ENCODE measurements around the gene DPPA4. TPM values are rescaled to one million over a fixed set of nuclear protein-coding genes. Genes with fewer than 3 reads are reported as not detected.

The DPPA4 gene
- total RNA-seq, 1 donor, result not detected

DNA sequence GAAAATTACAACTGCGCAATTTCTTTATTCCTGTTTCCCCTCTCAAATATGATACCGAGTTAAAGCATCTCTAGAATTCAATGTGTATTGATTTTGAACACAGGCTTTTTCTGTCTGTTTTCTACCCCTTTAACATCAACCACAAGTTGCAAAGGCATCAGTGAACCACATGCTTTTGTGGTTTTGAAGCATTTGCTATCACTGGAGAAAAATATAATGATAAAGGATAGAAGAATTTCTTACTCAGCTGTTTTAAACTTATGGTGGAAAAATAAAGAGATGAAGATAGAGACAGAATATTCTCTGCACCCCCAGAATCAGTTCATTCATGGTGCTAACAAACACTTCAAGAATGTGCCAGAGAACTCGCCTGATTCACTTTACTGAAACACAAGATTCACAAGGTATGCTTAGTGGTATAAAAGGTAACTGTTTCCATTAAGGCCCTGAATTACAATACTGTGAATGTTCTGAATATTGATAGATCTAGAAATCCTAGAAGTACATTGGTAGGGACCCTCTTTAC is 9.5 kb upstream of the DPPA4 start:
- Histone ChIP-seq H3K4me3 (ENCODE audit: insufficient read depth, low read length) (no peak overlapping the region), H4K20me1 (ENCODE audit: insufficient read depth, low read length) (no peaks in the 10 kb centered on the region), H3K4me2 (ENCODE audit: insufficient read depth, low read length) (no peak overlapping the region), H3K27ac (ENCODE audit: low read depth, low read length) (no peak overlapping the region), H3K36me3 (ENCODE audit: insufficient read depth, low read length) (no peaks in the 10 kb centered on the region), H3K4me1 (ENCODE audit: insufficient read depth, low read length) (no peaks in the 10 kb centered on the region), H3K79me2 (ENCODE audit: insufficient read depth, low read length) (no peaks in the 10 kb centered on the region), H3K9me3 (ENCODE audit: low read depth, low read length) (no peaks in the 10 kb centered on the region), H2AFZ (ENCODE audit: low read length) (no peak overlapping the region), H3K27me3 (ENCODE audit: insufficient read depth, low read length) (no peaks in the 10 kb centered on the region)
- TF ChIP-seq, protein P1, sequence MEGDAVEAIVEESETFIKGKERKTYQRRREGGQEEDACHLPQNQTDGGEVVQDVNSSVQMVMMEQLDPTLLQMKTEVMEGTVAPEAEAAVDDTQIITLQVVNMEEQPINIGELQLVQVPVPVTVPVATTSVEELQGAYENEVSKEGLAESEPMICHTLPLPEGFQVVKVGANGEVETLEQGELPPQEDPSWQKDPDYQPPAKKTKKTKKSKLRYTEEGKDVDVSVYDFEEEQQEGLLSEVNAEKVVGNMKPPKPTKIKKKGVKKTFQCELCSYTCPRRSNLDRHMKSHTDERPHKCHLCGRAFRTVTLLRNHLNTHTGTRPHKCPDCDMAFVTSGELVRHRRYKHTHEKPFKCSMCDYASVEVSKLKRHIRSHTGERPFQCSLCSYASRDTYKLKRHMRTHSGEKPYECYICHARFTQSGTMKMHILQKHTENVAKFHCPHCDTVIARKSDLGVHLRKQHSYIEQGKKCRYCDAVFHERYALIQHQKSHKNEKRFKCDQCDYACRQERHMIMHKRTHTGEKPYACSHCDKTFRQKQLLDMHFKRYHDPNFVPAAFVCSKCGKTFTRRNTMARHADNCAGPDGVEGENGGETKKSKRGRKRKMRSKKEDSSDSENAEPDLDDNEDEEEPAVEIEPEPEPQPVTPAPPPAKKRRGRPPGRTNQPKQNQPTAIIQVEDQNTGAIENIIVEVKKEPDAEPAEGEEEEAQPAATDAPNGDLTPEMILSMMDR (IDR thresholded peaks at IDR 0.05; ENCODE audit: extremely low read depth, low read depth, low read length), result no peak
- no peak for DNase-seq (ENCODE audit: insufficient read length, low spot score, missing footprints)

DNA sequence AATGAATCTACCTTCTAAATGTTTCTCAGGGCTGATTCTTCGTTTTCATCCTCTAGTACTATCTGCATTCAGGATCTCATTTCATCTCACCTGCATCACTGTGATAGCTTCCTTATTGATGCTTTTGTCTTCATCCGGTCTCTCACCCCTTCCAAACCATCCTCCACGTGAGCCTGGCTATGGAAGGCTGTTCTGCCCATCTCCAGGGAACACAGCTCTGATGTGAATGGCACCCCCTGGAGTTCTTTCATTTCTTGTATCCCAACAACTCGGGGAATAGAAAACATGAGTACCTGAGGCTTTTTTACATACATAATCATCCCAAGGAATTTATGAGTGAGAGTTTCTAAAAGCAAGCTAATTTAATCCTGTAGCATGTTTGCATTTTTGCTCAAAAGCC is 8.8 kb upstream of the DPPA4 start:
- Histone ChIP-seq H3K9me3 (ENCODE audit: low read depth, low read length) (no peaks in the 10 kb centered on the region), H3K36me3 (ENCODE audit: insufficient read depth, low read length) (no peaks in the 10 kb centered on the region), H3K79me2 (ENCODE audit: insufficient read depth, low read length) (no peaks in the 10 kb centered on the region), H2AFZ (ENCODE audit: low read length) (no peak overlapping the region), H3K4me2 (ENCODE audit: insufficient read depth, low read length) (no peak overlapping the region), H3K4me1 (ENCODE audit: insufficient read depth, low read length) (no peaks in the 10 kb centered on the region), H4K20me1 (ENCODE audit: insufficient read depth, low read length) (no peaks in the 10 kb centered on the region), H3K27me3 (ENCODE audit: insufficient read depth, low read length) (no peaks in the 10 kb centered on the region), H3K27ac (ENCODE audit: low read depth, low read length) (no peak overlapping the region), H3K4me3 (ENCODE audit: insufficient read depth, low read length) (no peak overlapping the region)
- DNase-seq (ENCODE audit: insufficient read length, low spot score, missing footprints), result no peak
- TF ChIP-seq, protein P1 (IDR thresholded peaks at IDR 0.05; ENCODE audit: extremely low read depth, low read depth, low read length), result no peak

DNA sequence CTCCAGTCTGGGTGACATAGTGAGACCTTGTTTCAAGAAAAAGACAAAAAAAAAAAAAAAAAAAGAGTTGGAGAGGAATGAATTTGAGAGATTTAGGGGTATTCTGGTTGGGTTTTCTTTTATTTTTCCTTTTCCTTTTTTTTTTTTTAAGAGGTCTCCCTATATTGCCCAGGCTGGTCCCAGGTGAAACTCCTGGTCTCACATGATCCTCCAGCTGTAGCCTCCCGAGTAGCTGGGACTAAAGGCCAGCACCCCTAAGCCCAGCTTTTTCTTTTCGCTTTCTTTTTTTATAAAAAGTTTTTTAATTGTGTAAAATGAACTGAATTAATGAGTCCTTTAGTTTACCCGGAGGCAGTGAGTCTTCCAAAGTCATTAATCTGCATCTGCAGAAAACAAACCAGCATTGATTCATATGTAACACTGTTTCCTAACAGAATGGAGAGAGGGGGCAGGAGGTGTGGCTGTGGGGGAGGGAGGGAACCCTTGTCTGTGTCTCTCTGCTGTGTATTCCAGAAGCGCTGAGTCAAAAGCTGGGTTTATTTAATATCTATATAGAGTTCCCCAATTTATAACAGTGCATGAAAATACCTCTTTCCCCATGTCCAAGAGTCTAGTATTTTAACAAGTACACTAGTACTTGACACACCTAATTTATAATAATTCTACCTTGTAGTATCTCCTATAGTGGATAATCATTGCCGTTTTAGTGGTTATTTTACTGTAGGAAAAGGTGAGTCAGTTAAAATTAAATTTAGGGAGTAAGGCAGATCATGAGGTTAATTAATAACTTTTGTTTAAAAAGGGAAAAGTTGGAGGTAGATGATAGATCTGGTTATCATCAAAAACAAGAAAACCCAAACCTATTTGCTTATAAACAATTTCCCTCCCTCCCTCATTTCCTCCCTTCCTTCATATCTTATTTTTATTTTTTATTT is 2.6 kb upstream of the DPPA4 start:
- no peak overlapping the region for H3K27ac ChIP-seq (ENCODE audit: low read depth, low read length)
- H3K36me3 ChIP-seq (ENCODE audit: insufficient read depth, low read length), result no peaks in the 10 kb centered on the region
- DNase-seq (ENCODE audit: insufficient read length, low spot score, missing footprints), result no peak
- TF ChIP-seq, protein P1 (IDR thresholded peaks at IDR 0.05; ENCODE audit: extremely low read depth, low read depth, low read length), result no peak
- no peaks in the 10 kb centered on the region for H3K79me2 ChIP-seq (ENCODE audit: insufficient read depth, low read length)
- no peak overlapping the region for H3K4me3 ChIP-seq (ENCODE audit: insufficient read depth, low read length)
- H4K20me1 ChIP-seq (ENCODE audit: insufficient read depth, low read length), result no peaks in the 10 kb centered on the region
- no peaks in the 10 kb centered on the region for H3K27me3 ChIP-seq (ENCODE audit: insufficient read depth, low read length)
- no peaks in the 10 kb centered on the region for H3K4me1 ChIP-seq (ENCODE audit: insufficient read depth, low read length)
- no peaks in the 10 kb centered on the region for H3K9me3 ChIP-seq (ENCODE audit: low read depth, low read length)
- H3K4me2 ChIP-seq (ENCODE audit: insufficient read depth, low read length), result no peak overlapping the region
- no peak overlapping the region for H2AFZ ChIP-seq (ENCODE audit: low read length)

DNA sequence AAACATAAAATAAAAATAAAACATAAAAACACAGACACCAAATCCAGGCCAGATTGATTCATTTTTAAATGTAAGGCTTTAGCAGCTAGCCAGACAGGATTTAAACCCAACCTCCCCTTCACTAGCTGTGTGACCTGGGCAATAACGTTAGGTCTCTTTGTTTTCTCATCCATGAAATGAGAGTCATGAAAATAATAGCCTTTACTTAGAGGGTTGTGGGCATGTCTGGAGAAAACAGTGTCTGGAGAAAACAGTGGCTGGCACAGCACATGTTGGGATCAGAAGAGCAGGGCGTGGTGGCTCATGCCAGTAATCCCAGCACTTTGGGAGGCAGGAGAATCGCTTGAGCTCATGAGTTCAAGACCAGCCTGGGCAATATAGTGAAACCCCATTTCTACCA is 1.9 kb upstream of the DPPA4 start:
- H3K36me3 ChIP-seq (ENCODE audit: insufficient read depth, low read length), result no peaks in the 10 kb centered on the region
- TF ChIP-seq, protein P1 (IDR thresholded peaks at IDR 0.05; ENCODE audit: extremely low read depth, low read depth, low read length), result no peak
- no peak overlapping the region for H3K27ac ChIP-seq (ENCODE audit: low read depth, low read length)
- H3K4me1 ChIP-seq (ENCODE audit: insufficient read depth, low read length), result no peaks in the 10 kb centered on the region
- H3K9me3 ChIP-seq (ENCODE audit: low read depth, low read length), result no peaks in the 10 kb centered on the region
- no peaks in the 10 kb centered on the region for H3K79me2 ChIP-seq (ENCODE audit: insufficient read depth, low read length)
- H3K27me3 ChIP-seq (ENCODE audit: insufficient read depth, low read length), result no peaks in the 10 kb centered on the region
- H4K20me1 ChIP-seq (ENCODE audit: insufficient read depth, low read length), result no peaks in the 10 kb centered on the region
- no peak overlapping the region for H2AFZ ChIP-seq (ENCODE audit: low read length)
- DNase-seq (ENCODE audit: insufficient read length, low spot score, missing footprints), result no peak
- H3K4me2 ChIP-seq (ENCODE audit: insufficient read depth, low read length), result no peak overlapping the region
- no peak overlapping the region for H3K4me3 ChIP-seq (ENCODE audit: insufficient read depth, low read length)
